NCI-H2196 treated with DMSO at 0.1 percent for 48 hours (cell line): Measurements from ENCODE around the gene SNX20.

Experiments
- DNase-seq: peaks from one replicate; lab custom pipeline; 2025; ENCODE audit not compliant: unreplicated experiment; lab: John Stamatoyannopoulos, UW

SNX20 gene

GRCh38 chr16:50683689-50684374, 2.7 kb upstream of the SNX20 start:
- no peak for DNase-seq

- no peak for DNase-seq
These were observed 587 bp downstream of the SNX20 start for GRCh38 chr16:50680556-50680893.

- DNase-seq = no peak
These were observed 1.2 kb downstream of the SNX20 start for GRCh38 chr16:50679676-50680555.

GRCh38 chr16:50679266-50679665, 1.8 kb downstream of the SNX20 start:
- no peak for DNase-seq

- DNase-seq = no peak
These were observed 2.6 kb downstream of the SNX20 start for GRCh38 chr16:50678531-50678930.

- no peak for DNase-seq
These were observed 3.8 kb downstream of the SNX20 start for GRCh38 chr16:50677351-50677750.

GRCh38 chr16:50676684-50677225, 4.4 kb downstream of the SNX20 start:
- no peak for DNase-seq

- no peak for DNase-seq
These were observed 5.2 kb downstream of the SNX20 start for GRCh38 chr16:50675686-50676610.

- no peak for DNase-seq
These were observed 6.3 kb downstream of the SNX20 start for GRCh38 chr16:50674831-50675230.

GRCh38 chr16:50673496-50674275, 7.4 kb downstream of the SNX20 start:
- DNase-seq = no peak

- no peak for DNase-seq
These were observed 9.4 kb downstream of the SNX20 start for GRCh38 chr16:50671644-50672260.

- DNase-seq = no peak
These were observed 10.6 kb downstream of the SNX20 start for GRCh38 chr16:50670476-50670875.

- DNase-seq = no peak
These were observed 11.4 kb downstream of the SNX20 start for GRCh38 chr16:50669741-50670140.

GRCh38 chr16:50668368-50669008, 12.6 kb downstream of the SNX20 start:
- no peak for DNase-seq

- DNase-seq = no peak
These were observed 13.4 kb downstream of the SNX20 start for GRCh38 chr16:50667497-50668367.

GRCh38 chr16:50666658-50667496, 14.2 kb downstream of the SNX20 start:
- DNase-seq = no peak

GRCh38 chr16:50665128-50665878, 15.8 kb downstream of the SNX20 start:
- no peak for DNase-seq
